ENCODE data around the gene SIGLEC1. TPM values are rescaled to one million over a fixed set of nuclear protein-coding genes. Genes with fewer than 3 reads are reported as not detected.

The SIGLEC1 gene
- total RNA-seq, 1 donor from 2014 or later = not detected

DNA sequence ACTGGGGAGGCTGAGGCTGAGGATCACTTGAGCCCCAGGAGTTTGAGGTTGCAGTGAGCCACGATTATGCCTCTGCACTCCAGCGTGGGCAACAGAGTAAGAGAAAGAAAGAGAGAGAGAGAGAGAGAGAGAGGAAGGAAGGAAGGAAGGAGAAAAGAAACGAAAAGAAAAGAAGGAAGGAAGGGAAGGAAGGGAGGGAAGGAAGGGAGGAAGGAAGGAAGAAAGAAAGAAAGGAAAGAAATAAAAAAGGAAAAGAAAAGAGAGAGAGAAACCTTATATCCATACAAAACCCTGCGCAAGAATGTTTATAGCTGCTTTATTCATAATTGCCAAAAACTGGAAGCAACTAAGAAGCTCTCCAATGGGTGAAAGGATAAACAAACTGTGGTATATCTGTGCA is 12.0 kb upstream of the SIGLEC1 start:
- no peak for DNase-seq (ENCODE audit: extremely low spot score, unreplicated experiment)
- H3K27ac Mint-ChIP-seq = no peak overlapping the region
- peaks cover 11% of the 10 kb centered on the region for H3K4me1 Mint-ChIP-seq (ENCODE audit: unreplicated experiment)
- no peaks in the 10 kb centered on the region for H3K36me3 Mint-ChIP-seq
- TF ChIP-seq, protein P1, sequence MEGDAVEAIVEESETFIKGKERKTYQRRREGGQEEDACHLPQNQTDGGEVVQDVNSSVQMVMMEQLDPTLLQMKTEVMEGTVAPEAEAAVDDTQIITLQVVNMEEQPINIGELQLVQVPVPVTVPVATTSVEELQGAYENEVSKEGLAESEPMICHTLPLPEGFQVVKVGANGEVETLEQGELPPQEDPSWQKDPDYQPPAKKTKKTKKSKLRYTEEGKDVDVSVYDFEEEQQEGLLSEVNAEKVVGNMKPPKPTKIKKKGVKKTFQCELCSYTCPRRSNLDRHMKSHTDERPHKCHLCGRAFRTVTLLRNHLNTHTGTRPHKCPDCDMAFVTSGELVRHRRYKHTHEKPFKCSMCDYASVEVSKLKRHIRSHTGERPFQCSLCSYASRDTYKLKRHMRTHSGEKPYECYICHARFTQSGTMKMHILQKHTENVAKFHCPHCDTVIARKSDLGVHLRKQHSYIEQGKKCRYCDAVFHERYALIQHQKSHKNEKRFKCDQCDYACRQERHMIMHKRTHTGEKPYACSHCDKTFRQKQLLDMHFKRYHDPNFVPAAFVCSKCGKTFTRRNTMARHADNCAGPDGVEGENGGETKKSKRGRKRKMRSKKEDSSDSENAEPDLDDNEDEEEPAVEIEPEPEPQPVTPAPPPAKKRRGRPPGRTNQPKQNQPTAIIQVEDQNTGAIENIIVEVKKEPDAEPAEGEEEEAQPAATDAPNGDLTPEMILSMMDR (conservative IDR thresholded peaks at IDR 0.05) = no peak
- H3K4me3 Mint-ChIP-seq = no peak overlapping the region
- H3K27me3 Mint-ChIP-seq = peaks cover 34% of the 10 kb centered on the region
- H3K9me3 Mint-ChIP-seq = no peaks in the 10 kb centered on the region

DNA sequence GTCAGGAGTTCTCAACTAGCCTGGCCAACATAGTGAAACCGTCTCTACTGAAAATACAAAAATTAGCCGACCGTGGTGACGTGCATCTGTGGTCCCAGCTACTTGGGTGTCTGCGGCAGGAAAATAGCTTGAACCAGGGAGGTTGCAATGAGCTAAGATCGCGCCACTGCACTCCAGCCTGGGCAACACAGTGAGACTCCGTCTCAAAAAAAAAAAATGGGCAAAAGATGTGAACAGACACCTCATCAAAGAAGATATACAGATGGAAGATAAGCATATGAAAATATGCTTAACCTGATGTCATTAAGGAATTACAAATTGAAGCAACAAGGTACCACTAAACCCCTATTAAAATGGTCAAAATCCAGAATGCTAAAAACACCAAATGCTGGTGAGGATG is 10.9 kb upstream of the SIGLEC1 start:
- no peak overlapping the region for H3K4me3 Mint-ChIP-seq
- no peak overlapping the region for H3K27ac Mint-ChIP-seq
- peaks cover 11% of the 10 kb centered on the region for H3K4me1 Mint-ChIP-seq (ENCODE audit: unreplicated experiment)
- no peaks in the 10 kb centered on the region for H3K36me3 Mint-ChIP-seq
- peaks cover 32% of the 10 kb centered on the region for H3K27me3 Mint-ChIP-seq
- DNase-seq (ENCODE audit: extremely low spot score, unreplicated experiment) = no peak
- H3K9me3 Mint-ChIP-seq = no peaks in the 10 kb centered on the region
- TF ChIP-seq, protein P1 (conservative IDR thresholded peaks at IDR 0.05) = no peak

DNA sequence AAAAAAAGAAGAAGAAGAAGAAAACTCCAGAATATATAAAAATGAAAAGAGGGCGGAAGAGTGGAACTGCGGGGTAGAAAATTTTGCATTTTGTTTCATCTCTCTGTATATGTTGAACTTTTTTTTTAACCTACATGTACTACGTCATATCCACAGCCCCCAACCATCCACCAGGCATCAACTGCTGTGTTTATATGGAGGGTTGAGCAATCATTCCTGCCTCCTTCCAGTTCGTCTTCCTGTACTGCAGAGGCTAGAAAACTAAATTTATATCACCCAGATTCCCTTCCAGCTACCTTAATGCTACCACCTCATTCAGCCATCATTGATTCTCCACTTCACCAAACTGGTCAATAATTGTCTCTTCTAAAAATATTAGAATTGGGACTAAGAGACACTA is 9.5 kb upstream of the SIGLEC1 start:
- Mint-ChIP-seq H3K9me3 (no peaks in the 10 kb centered on the region), H3K4me1 (ENCODE audit: unreplicated experiment) (no peaks in the 10 kb centered on the region), H3K27me3 (peaks cover 18% of the 10 kb centered on the region), H3K4me3 (no peak overlapping the region), H3K36me3 (no peaks in the 10 kb centered on the region), H3K27ac (no peak overlapping the region)
- TF ChIP-seq, protein P1 (conservative IDR thresholded peaks at IDR 0.05) = no peak
- no peak for DNase-seq (ENCODE audit: extremely low spot score, unreplicated experiment)

DNA sequence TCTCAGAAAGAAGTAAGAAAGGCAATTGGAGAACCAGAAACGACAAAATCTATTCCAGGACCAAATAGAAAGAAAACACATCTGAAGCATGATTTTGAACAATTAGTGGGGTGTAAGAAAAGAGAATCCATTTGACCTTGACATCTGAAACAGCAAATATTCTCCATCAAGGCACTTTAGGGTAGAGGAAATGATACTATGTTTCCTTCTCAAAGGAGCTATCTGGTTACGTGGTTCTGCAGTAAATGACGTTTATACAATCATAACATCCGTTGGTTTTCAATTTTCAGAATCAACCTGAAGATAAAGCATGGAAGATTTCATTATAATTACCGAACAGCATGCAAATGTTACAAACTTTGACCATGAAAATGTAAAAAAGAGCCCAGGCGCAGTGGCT is 8.2 kb upstream of the SIGLEC1 start:
- Mint-ChIP-seq H3K4me1 (ENCODE audit: unreplicated experiment) (no peaks in the 10 kb centered on the region), H3K4me3 (no peak overlapping the region), H3K9me3 (no peaks in the 10 kb centered on the region), H3K36me3 (no peaks in the 10 kb centered on the region), H3K27ac (no peak overlapping the region), H3K27me3 (peaks cover 17% of the 10 kb centered on the region)
- TF ChIP-seq, protein P1 (conservative IDR thresholded peaks at IDR 0.05) = no peak
- no peak for DNase-seq (ENCODE audit: extremely low spot score, unreplicated experiment)

DNA sequence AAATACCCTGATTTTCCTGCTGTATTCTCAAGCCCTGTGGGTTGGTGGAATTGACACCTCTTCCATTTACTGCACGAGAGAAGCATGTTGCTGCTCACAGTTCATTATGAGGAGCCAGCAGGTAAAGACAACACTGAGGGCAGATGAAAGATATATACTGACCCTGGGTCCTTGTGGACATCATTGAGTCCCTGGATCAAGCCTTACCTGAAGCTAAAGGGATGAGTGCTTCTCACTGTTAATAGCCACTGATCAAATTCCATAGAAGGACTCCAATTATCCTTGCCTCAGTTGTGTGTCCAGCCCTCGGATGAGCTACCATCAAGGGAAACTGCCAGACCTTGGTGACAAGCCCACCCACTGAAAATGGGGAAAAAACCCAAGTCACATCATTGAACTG is 7.7 kb upstream of the SIGLEC1 start:
- H3K27me3 Mint-ChIP-seq = peaks cover 17% of the 10 kb centered on the region
- no peak for DNase-seq (ENCODE audit: extremely low spot score, unreplicated experiment)
- no peak overlapping the region for H3K27ac Mint-ChIP-seq
- H3K9me3 Mint-ChIP-seq = no peaks in the 10 kb centered on the region
- no peaks in the 10 kb centered on the region for H3K36me3 Mint-ChIP-seq
- TF ChIP-seq, protein P1 (conservative IDR thresholded peaks at IDR 0.05) = no peak
- no peak overlapping the region for H3K4me3 Mint-ChIP-seq
- no peaks in the 10 kb centered on the region for H3K4me1 Mint-ChIP-seq (ENCODE audit: unreplicated experiment)

DNA sequence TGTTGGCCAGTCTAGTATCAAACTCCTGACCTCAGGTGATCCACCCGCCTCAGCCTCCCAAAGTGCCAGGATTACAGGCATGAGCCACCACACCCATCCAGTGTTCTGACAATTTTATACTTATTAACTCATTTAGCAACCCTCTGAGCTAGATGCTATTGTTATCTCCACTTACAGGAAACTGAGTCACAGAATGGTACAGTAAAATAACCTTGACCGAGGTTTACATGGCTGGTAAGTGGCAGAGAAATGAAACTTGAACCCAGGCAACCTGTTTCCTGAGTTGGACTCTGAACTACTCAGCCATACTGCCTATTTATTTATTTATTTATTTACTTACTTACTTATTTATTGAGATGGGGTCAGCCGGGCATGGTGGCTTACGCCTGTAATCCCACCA is 6.6 kb upstream of the SIGLEC1 start:
- no peak overlapping the region for H3K27ac Mint-ChIP-seq
- no peak overlapping the region for H3K4me3 Mint-ChIP-seq
- TF ChIP-seq, protein P1 (conservative IDR thresholded peaks at IDR 0.05) = no peak
- no peaks in the 10 kb centered on the region for H3K4me1 Mint-ChIP-seq (ENCODE audit: unreplicated experiment)
- no peaks in the 10 kb centered on the region for H3K9me3 Mint-ChIP-seq
- peaks cover 17% of the 10 kb centered on the region for H3K27me3 Mint-ChIP-seq
- DNase-seq (ENCODE audit: extremely low spot score, unreplicated experiment) = no peak
- H3K36me3 Mint-ChIP-seq = no peaks in the 10 kb centered on the region

All from type B pancreatic cell (in vitro differentiated cells).